Measurements from ENCODE around the gene NFIB. TPM values are rescaled to one million over a fixed set of nuclear protein-coding genes. Genes with fewer than 3 reads are reported as not detected.

NFIB gene
- total RNA-seq, 2 donors from 2014 or later = 131 to 165 TPM

GRCh38 chr9:14165376-14166035 lies 148.4 kb downstream of the NFIB start:
- no peaks in the 10 kb centered on the region for H3K27me3 ChIP-seq (replicated peaks; ENCODE audit: insufficient read depth)
- H3K4me3 ChIP-seq = no peak overlapping the region
- no peak for DNase-seq (ENCODE audit: low spot score)
- H3K4me1 ChIP-seq (replicated peaks) = no peaks in the 10 kb centered on the region
- intact Hi-C loops (cut with DNase I) = no loop called here
- TF ChIP-seq POLR2A (IDR thresholded peaks at IDR 0.05) = no peak
- TF ChIP-seq POLR2AphosphoS5 (IDR thresholded peaks at IDR 0.05) = no peak
- no peak for TF ChIP-seq CTCF (IDR thresholded peaks at IDR 0.05)
- 81% methylated on average over 4 of the region's 4 CpGs for WGBS
- H3K36me3 ChIP-seq = no peaks in the 10 kb centered on the region
- no peak overlapping the region for H3K27ac ChIP-seq
- no peaks in the 10 kb centered on the region for H3K9me3 ChIP-seq

GRCh38 chr9:14164908-14165307 lies 149.0 kb downstream of the NFIB start:
- no peak for DNase-seq (ENCODE audit: low spot score)
- Histone ChIP-seq H3K4me3 (no peak overlapping the region), H3K27ac (no peak overlapping the region), H3K27me3 (replicated peaks; ENCODE audit: insufficient read depth) (no peaks in the 10 kb centered on the region), H3K36me3 (no peaks in the 10 kb centered on the region), H3K9me3 (no peaks in the 10 kb centered on the region), H3K4me1 (replicated peaks) (no peaks in the 10 kb centered on the region)
- 91% methylated on average over 1 of the region's 1 CpG for WGBS
- intact Hi-C loops (cut with DNase I) = no loop called here
- TF ChIP-seq POLR2AphosphoS5 (IDR thresholded peaks at IDR 0.05) = no peak
- no peak for TF ChIP-seq POLR2A (IDR thresholded peaks at IDR 0.05)
- TF ChIP-seq CTCF (IDR thresholded peaks at IDR 0.05) = no peak

- WGBS = 84% methylated on average over 4 of the region's 4 CpGs
- Histone ChIP-seq H3K4me1 (replicated peaks) (no peaks in the 10 kb centered on the region), H3K9me3 (no peaks in the 10 kb centered on the region), H3K36me3 (no peaks in the 10 kb centered on the region), H3K27ac (no peak overlapping the region), H3K4me3 (no peak overlapping the region), H3K27me3 (replicated peaks; ENCODE audit: insufficient read depth) (no peaks in the 10 kb centered on the region)
- no peak for DNase-seq (ENCODE audit: low spot score)
- intact Hi-C loops (cut with DNase I) = no loop called here
- TF ChIP-seq POLR2AphosphoS5 (IDR thresholded peaks at IDR 0.05) (no peak), CTCF (IDR thresholded peaks at IDR 0.05) (no peak), POLR2A (IDR thresholded peaks at IDR 0.05) (no peak)
These were observed 154.3 kb downstream of the NFIB start for GRCh38 chr9:14159440-14160216.

GRCh38 chr9:14158916-14159315 lies 155.0 kb downstream of the NFIB start:
- Histone ChIP-seq H3K4me1 (replicated peaks) (no peaks in the 10 kb centered on the region), H3K9me3 (no peaks in the 10 kb centered on the region), H3K27ac (no peak overlapping the region), H3K4me3 (no peak overlapping the region), H3K27me3 (replicated peaks; ENCODE audit: insufficient read depth) (no peaks in the 10 kb centered on the region), H3K36me3 (no peaks in the 10 kb centered on the region)
- DNase-seq (ENCODE audit: low spot score) = no peak
- TF ChIP-seq POLR2A (IDR thresholded peaks at IDR 0.05) = no peak
- TF ChIP-seq CTCF (IDR thresholded peaks at IDR 0.05) = no peak
- no peak for TF ChIP-seq POLR2AphosphoS5 (IDR thresholded peaks at IDR 0.05)
- intact Hi-C loops (cut with DNase I) = no loop called here
- 88% methylated on average over 1 of the region's 1 CpG for WGBS
